WTC11 (cell line): Measurements from ENCODE around the gene FBXL16. TPM values are rescaled to one million over a fixed set of nuclear protein-coding genes. Genes with fewer than 3 reads are reported as not detected.

Experiments used
- CREM ChIP-seq: sonication (generic); formaldehyde crosslinking; IDR thresholded peaks from 2 replicates; pipeline ENCODE4 v1.8.1; 2022; ENCODE audit warnings: mild to moderate bottlenecking, missing genetic modification reagents, moderate library complexity
- EMX1 ChIP-seq: fragments of 250-450 bp; sonication (Bioruptor Pico); IDR thresholded peaks from 2 replicates; pipeline ENCODE4 v1.8.0; 2021; ENCODE audit warnings: mild to moderate bottlenecking
- ESRRA ChIP-seq: sonication (generic); formaldehyde crosslinking; IDR thresholded peaks from 2 replicates; pipeline ENCODE4 v1.8.1; 2022; ENCODE audit warnings: mild to moderate bottlenecking, missing genetic modification reagents, borderline replicate concordance
- GABPB1 ChIP-seq: sonication (generic); formaldehyde crosslinking; IDR thresholded peaks from 2 replicates; pipeline ENCODE4 v1.8.1; 2023; ENCODE audit warnings: mild to moderate bottlenecking, missing genetic modification reagents
- MYBL2 ChIP-seq: sonication (generic); formaldehyde crosslinking; IDR thresholded peaks from 2 replicates; pipeline ENCODE4 v1.8.1; 2023; ENCODE audit warnings: mild to moderate bottlenecking, moderate library complexity, missing genetic modification reagents
- NFYB ChIP-seq: sonication (generic); formaldehyde crosslinking; conservative IDR thresholded peaks from 2 replicates; pipeline ENCODE4 v1.8.0; 2022; ENCODE audit warnings: low read depth, missing genetic modification reagents
- SOX15 ChIP-seq: fragments of 250-450 bp; sonication (Bioruptor Pico); IDR thresholded peaks from 2 replicates; pipeline ENCODE4 v1.9.0; 2021; ENCODE audit warnings: mild to moderate bottlenecking
- STAT6 ChIP-seq: sonication (generic); formaldehyde crosslinking; conservative IDR thresholded peaks from 2 replicates; pipeline ENCODE4 v1.8.1; 2023; ENCODE audit warnings: mild to moderate bottlenecking, low read depth, missing genetic modification reagents, moderate library complexity
- TP53 ChIP-seq: sonication (generic); formaldehyde crosslinking; IDR thresholded peaks from 2 replicates; pipeline ENCODE4 v1.8.1; 2023; ENCODE audit warnings: mild to moderate bottlenecking, missing genetic modification reagents
- ZBTB21 ChIP-seq: sonication (generic); formaldehyde crosslinking; IDR thresholded peaks from 2 replicates; pipeline ENCODE4 v1.8.1; 2023; ENCODE audit warnings: mild to moderate bottlenecking, missing genetic modification reagents, borderline replicate concordance
- ZNF263 ChIP-seq: sonication (generic); formaldehyde crosslinking; IDR thresholded peaks from 2 replicates; pipeline ENCODE4 v1.8.1; 2022; ENCODE audit warnings: low read depth, mild to moderate bottlenecking, moderate library complexity, missing genetic modification reagents
- ZNF396 ChIP-seq: fragments of 250-450 bp; sonication (Bioruptor Pico); IDR thresholded peaks from 2 replicates; pipeline ENCODE4 v1.8.0; 2021; ENCODE audit warnings: mild to moderate bottlenecking, moderate library complexity, borderline replicate concordance
- ZNF423 ChIP-seq: fragments of 250-450 bp; sonication (Bioruptor Pico); IDR thresholded peaks from 2 replicates; pipeline ENCODE4 v2.1.2; 2022; ENCODE audit warnings: mild to moderate bottlenecking, moderate library complexity
- ZNF671 ChIP-seq: fragments of 250-450 bp; sonication (Bioruptor Pico); IDR thresholded peaks from 2 replicates; pipeline ENCODE4 v1.8.0; 2021; ENCODE audit warnings: mild to moderate bottlenecking
- ZSCAN18 ChIP-seq: fragments of 250-450 bp; sonication (Bioruptor Pico); IDR thresholded peaks from 2 replicates; pipeline ENCODE4 v2.1.2; 2022; ENCODE audit warnings: mild to moderate bottlenecking, moderate library complexity
- total RNA-seq: library from RNA; stranded (reverse); gene quantifications from 3 replicates; pipeline ENCODE4 v1.2.3, GENCODE V29; 2021
- TF ChIP-seq, protein P1 (sequence below): fragments of 250-450 bp; sonication (Bioruptor Pico); IDR thresholded peaks from 2 replicates; pipeline ENCODE4 v1.9.0; 2021; ENCODE audit warnings: moderate library complexity, mild to moderate bottlenecking, inconsistent platforms, borderline replicate concordance
- TF ChIP-seq, protein P2 (sequence below): sonication (generic); formaldehyde crosslinking; IDR thresholded peaks from 2 replicates; pipeline ENCODE4 v1.8.0; 2022; ENCODE audit warnings: missing genetic modification reagents
- TF ChIP-seq, protein P3 (sequence below): fragments of 250-450 bp; sonication (Bioruptor Pico); conservative IDR thresholded peaks from 2 replicates; pipeline ENCODE4 v1.9.0; 2021; ENCODE audit warnings: mild to moderate bottlenecking
- TF ChIP-seq, protein P4 (sequence below): fragments of 250-450 bp; sonication (Bioruptor Pico); IDR thresholded peaks from 2 replicates; pipeline ENCODE4 v1.9.0; 2021; ENCODE audit warnings: mild to moderate bottlenecking, borderline replicate concordance
- TF ChIP-seq, protein P5 (sequence below): sonication (generic); formaldehyde crosslinking; IDR thresholded peaks from 2 replicates; pipeline ENCODE4 v1.8.0; 2022; ENCODE audit warnings: mild to moderate bottlenecking, missing genetic modification reagents
- TF ChIP-seq, protein P6 (sequence below): sonication (generic); formaldehyde crosslinking; conservative IDR thresholded peaks from 2 replicates; pipeline ENCODE4 v1.8.1; 2022; ENCODE audit warnings: mild to moderate bottlenecking, missing genetic modification reagents

The FBXL16 gene
- total RNA-seq, 1 experiment from 2014 or later, result 22.7 TPM

GRCh38 chr16:648781-649589, 56.6 kb downstream of the FBXL16 start, which contains the start of gene WDR90 (continued):
- TF ChIP-seq STAT6 (no peak), CREM (peak; percentile 78; the same call in 1 of the 2 replicates), EMX1 (peak; percentile 60; the same call in 1 of the 2 replicates), ZNF263 (CRISPR knock-in tag) (no peak), NFYB (CRISPR knock-in tag) (no peak), MYBL2 (CRISPR knock-in tag) (peak; percentile 43; the same call in 1 of the 2 replicates), ZNF423 (CRISPR knock-in tag) (no peak), SOX15 (CRISPR knock-in tag) (no peak), ZNF671 (CRISPR knock-in tag) (no peak), ESRRA (peak; percentile 13; the same call in 1 of the 2 replicates), ZSCAN18 (CRISPR knock-in tag) (no peak), TP53 (CRISPR knock-in tag) (peak; percentile 85), GABPB1 (CRISPR knock-in tag) (peak; percentile 83), ZNF396 (no peak), ZBTB21 (0 out of 2 replicates have a peak, but pooled peaks have one; percentile 28)
- TF ChIP-seq, protein P1, sequence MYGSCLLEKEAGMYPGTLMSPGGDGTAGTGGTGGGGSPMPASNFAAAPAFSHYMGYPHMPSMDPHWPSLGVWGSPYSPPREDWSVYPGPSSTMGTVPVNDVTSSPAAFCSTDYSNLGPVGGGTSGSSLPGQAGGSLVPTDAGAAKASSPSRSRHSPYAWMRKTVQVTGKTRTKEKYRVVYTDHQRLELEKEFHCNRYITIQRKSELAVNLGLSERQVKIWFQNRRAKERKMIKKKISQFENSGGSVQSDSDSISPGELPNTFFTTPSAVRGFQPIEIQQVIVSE (CRISPR knock-in tag), result no peak
- TF ChIP-seq, protein P2, sequence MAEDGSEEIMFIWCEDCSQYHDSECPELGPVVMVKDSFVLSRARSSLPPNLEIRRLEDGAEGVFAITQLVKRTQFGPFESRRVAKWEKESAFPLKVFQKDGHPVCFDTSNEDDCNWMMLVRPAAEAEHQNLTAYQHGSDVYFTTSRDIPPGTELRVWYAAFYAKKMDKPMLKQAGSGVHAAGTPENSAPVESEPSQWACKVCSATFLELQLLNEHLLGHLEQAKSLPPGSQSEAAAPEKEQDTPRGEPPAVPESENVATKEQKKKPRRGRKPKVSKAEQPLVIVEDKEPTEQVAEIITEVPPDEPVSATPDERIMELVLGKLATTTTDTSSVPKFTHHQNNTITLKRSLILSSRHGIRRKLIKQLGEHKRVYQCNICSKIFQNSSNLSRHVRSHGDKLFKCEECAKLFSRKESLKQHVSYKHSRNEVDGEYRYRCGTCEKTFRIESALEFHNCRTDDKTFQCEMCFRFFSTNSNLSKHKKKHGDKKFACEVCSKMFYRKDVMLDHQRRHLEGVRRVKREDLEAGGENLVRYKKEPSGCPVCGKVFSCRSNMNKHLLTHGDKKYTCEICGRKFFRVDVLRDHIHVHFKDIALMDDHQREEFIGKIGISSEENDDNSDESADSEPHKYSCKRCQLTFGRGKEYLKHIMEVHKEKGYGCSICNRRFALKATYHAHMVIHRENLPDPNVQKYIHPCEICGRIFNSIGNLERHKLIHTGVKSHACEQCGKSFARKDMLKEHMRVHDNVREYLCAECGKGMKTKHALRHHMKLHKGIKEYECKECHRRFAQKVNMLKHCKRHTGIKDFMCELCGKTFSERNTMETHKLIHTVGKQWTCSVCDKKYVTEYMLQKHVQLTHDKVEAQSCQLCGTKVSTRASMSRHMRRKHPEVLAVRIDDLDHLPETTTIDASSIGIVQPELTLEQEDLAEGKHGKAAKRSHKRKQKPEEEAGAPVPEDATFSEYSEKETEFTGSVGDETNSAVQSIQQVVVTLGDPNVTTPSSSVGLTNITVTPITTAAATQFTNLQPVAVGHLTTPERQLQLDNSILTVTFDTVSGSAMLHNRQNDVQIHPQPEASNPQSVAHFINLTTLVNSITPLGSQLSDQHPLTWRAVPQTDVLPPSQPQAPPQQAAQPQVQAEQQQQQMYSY, result no peak
- TF ChIP-seq, protein P3, sequence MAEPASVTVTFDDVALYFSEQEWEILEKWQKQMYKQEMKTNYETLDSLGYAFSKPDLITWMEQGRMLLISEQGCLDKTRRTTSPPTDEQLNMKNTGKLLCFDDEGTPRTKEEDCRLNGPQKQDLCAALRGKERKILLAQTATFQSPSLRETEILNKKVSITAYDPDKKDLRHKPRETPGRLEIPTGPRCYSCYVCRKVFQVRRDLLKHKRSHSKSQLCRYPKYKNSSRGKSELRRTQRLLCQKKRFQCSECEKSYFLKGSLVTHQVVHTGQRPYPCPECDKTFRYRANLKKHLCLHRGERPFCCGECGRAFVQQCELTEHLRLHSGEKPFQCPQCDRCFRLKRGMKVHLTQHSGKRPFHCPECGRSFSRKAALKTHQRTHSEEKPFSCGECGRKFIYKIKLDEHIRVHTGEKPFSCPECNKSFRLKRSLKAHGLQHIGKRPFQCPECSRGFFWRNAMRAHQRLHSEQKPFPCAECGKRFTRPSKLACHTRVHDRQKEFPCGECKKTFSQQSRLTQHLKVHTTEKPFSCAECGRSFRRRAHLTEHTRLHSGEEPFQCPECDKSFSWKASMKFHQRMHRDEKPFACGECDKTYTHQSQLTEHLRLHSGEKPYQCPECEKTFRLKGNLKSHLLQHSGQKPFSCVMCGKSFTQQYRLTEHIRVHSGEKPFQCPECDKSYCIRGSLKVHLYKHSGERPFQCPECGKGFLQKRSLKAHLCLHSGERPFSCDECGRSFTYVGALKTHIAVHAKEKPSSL (CRISPR knock-in tag), result no peak
- TF ChIP-seq, protein P4, sequence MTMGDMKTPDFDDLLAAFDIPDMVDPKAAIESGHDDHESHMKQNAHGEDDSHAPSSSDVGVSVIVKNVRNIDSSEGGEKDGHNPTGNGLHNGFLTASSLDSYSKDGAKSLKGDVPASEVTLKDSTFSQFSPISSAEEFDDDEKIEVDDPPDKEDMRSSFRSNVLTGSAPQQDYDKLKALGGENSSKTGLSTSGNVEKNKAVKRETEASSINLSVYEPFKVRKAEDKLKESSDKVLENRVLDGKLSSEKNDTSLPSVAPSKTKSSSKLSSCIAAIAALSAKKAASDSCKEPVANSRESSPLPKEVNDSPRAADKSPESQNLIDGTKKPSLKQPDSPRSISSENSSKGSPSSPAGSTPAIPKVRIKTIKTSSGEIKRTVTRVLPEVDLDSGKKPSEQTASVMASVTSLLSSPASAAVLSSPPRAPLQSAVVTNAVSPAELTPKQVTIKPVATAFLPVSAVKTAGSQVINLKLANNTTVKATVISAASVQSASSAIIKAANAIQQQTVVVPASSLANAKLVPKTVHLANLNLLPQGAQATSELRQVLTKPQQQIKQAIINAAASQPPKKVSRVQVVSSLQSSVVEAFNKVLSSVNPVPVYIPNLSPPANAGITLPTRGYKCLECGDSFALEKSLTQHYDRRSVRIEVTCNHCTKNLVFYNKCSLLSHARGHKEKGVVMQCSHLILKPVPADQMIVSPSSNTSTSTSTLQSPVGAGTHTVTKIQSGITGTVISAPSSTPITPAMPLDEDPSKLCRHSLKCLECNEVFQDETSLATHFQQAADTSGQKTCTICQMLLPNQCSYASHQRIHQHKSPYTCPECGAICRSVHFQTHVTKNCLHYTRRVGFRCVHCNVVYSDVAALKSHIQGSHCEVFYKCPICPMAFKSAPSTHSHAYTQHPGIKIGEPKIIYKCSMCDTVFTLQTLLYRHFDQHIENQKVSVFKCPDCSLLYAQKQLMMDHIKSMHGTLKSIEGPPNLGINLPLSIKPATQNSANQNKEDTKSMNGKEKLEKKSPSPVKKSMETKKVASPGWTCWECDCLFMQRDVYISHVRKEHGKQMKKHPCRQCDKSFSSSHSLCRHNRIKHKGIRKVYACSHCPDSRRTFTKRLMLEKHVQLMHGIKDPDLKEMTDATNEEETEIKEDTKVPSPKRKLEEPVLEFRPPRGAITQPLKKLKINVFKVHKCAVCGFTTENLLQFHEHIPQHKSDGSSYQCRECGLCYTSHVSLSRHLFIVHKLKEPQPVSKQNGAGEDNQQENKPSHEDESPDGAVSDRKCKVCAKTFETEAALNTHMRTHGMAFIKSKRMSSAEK (CRISPR knock-in tag), result peak; percentile 74; the same call in 1 of the 2 replicates
- TF ChIP-seq, protein P5, sequence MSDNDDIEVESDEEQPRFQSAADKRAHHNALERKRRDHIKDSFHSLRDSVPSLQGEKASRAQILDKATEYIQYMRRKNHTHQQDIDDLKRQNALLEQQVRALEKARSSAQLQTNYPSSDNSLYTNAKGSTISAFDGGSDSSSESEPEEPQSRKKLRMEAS, result peak; percentile 97
- TF ChIP-seq, protein P6, sequence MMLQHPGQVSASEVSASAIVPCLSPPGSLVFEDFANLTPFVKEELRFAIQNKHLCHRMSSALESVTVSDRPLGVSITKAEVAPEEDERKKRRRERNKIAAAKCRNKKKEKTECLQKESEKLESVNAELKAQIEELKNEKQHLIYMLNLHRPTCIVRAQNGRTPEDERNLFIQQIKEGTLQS (CRISPR knock-in tag), result no peak
